HG02943 (cell line): ENCODE results near the gene SYNDIG1.

Experiments
- ATAC-seq: cut with Tn5 transposase; IDR thresholded peaks from one replicate; pipeline ENCODE4 v1.9.1; 2021; ENCODE audit warnings: mild to moderate bottlenecking, low read depth, moderate library complexity; ENCODE audit not compliant: unreplicated experiment

SYNDIG1 gene

GRCh38 chr20:24701027-24701426 is 231.6 kb downstream of the SYNDIG1 start:
- ATAC-seq: no peak

GRCh38 chr20:24701668-24702067 is 232.2 kb downstream of the SYNDIG1 start:
- no peak for ATAC-seq

GRCh38 chr20:24702501-24703283 is 233.3 kb downstream of the SYNDIG1 start:
- ATAC-seq: no peak

GRCh38 chr20:24703284-24703610 is 233.8 kb downstream of the SYNDIG1 start:
- no peak for ATAC-seq

- no peak for ATAC-seq
These were observed 235.5 kb downstream of the SYNDIG1 start for GRCh38 chr20:24704899-24705298.

- ATAC-seq: no peak
These were observed 236.1 kb downstream of the SYNDIG1 start for GRCh38 chr20:24705486-24705885.

GRCh38 chr20:24708411-24709295 is 239.2 kb downstream of the SYNDIG1 start:
- ATAC-seq: no peak
